H7 (cell line): ENCODE data around the gene DNAAF1. TPM values are rescaled to one million over a fixed set of nuclear protein-coding genes. Genes with fewer than 3 reads are reported as not detected.
"Not testable (repeated sequence)": the region's sequence is repeated elsewhere in the genome, so short reads cannot be mapped to it uniquely, and the experiment has no call there.

Experiments used
- DNase-seq: peaks from one replicate; pipeline ENCODE4 v3.0.0; 2012
- H3K27me3 ChIP-seq: 2 replicates; pipeline ENCODE4 v1.6.0; 2011; ENCODE audit warnings: mild to moderate bottlenecking, low read length; ENCODE audit not compliant: control insufficient read depth, insufficient read depth
- H3K36me3 ChIP-seq: replicated peaks from 2 replicates; pipeline ENCODE4 v1.5.1; 2011; ENCODE audit warnings: low read length; ENCODE audit not compliant: control insufficient read depth, insufficient read depth
- H3K4me3 ChIP-seq: 2 replicates; pipeline ENCODE4 v1.5.1; 2011; ENCODE audit warnings: low read depth, mild to moderate bottlenecking, control low read depth, low read length, moderate library complexity; ENCODE audit not compliant: insufficient read depth
- total RNA-seq: library from RNA; depleted of rRNA; stranded (reverse); fragments of >200 nt; shearing (Covaris generic); gene quantifications from 2 replicates; pipeline ENCODE4 v1.2.3, GENCODE V29; 2014

DNAAF1 gene
- total RNA-seq, 1 experiment from 2014 or later = 0.07 TPM

- H3K36me3 ChIP-seq = no peaks in the 10 kb centered on the region
- peak overlapping the region; percentile 97 for H3K4me3 ChIP-seq
- H3K27me3 ChIP-seq = no peaks in the 10 kb centered on the region
- no peak for DNase-seq
Measured at GRCh38 chr16:84115919-84116719, 29.0 kb upstream of the DNAAF1 start.

DNA sequence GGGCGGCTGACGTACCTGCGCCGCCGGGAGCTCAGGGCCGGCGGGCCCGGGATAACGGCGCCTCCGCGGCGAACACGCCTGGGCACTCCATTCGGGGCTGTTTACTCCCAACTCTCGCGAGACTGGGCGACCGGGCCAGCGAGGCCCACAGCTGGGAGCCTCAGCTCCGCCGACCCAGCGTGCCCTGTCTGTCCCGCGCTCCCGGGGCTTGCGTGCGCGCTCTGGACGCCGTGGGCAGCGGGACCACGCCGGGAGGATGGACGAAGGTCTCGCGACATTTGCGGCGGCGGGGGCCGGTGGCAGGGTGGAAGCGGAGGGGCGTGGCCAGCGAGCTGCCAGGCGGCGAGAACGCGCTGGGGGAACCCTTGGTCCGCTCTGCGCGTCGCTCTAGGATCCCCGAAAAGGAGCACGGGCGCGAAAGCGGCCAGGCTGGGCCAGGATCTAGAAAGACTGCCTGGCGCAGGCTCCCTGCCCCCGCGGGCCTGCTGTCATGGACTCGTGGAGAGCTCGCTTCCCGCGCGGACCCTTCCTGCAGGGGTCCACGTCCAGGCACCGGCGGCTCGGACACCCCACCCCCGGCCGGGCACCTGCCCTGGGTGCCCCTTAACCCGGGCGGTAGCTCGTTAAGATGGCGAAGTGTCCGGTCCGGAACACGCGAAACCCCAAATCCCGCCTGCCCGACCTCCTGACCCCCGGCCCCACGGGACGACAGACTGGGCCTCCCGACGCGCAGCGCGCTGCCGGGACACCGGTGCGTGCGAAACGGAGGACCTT is 28.2 kb upstream of the DNAAF1 start, which contains the start of gene MBTPS1:
Gene MBTPS1 (minus strand): TSS at position 223 of the 774 bp plus-strand sequence. CDS start 15,159 bp downstream, outside the sequence.
- H3K4me3 ChIP-seq = peak within 1 kb of the TSS; percentile 97
- no peaks in the 10 kb centered on the region for H3K27me3 ChIP-seq
- no peaks in the 10 kb centered on the region for H3K36me3 ChIP-seq
- peak; percentile 99 for DNase-seq

GRCh38 chr16:84117494-84117843 is 27.6 kb upstream of the DNAAF1 start:
- peak; percentile 73 for DNase-seq
- H3K4me3 ChIP-seq = peak overlapping the region; percentile 97
- H3K36me3 ChIP-seq = no peaks in the 10 kb centered on the region
- no peaks in the 10 kb centered on the region for H3K27me3 ChIP-seq

GRCh38 chr16:84118315-84118714 is 26.8 kb upstream of the DNAAF1 start:
- not testable (repeated sequence) for H3K36me3 ChIP-seq, H3K4me3 ChIP-seq, DNase-seq, H3K27me3 ChIP-seq

DNA sequence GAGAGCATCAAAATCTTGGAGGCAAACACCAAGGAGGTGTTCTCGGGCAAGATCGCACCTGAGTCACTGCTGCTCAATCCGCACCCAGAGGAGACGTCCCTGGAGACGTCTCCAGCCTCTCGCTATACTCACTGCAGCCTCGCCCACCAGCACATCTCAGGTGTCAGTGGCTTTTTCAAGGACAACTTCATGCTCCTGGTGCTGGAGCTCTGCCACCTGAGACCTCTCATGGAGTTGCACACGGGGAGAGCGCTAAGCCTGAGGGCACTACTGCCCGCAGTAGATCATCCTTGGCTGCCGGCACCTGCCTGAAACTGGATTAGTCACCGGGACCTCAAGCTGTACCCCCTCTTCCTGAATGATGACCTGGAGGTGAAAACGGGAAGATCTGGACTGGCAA is 25.7 kb upstream of the DNAAF1 start:
- H3K4me3 ChIP-seq = no peak overlapping the region
- H3K36me3 ChIP-seq = peaks cover 3% of the 10 kb centered on the region
- no peak for DNase-seq
- H3K27me3 ChIP-seq = no peaks in the 10 kb centered on the region

DNA sequence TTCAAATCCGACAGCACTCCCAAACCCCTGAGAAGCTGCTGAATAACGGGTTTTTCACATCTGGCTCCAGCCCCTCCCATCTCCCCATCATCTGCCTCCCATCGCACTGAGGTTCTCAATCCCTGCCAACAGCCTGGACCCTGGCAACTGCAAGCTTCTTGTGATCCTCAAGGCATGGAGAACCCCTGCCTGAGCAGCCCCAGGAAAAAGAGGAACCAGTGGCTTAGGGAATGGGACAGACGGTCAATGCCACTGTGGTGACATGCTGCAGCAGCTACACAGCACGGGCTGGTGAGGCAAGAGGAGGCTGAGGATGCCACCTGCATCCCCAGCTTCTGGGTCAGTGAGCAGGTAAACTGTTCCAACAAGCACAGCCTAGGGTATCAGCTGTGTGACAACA is 25.1 kb upstream of the DNAAF1 start:
- DNase-seq = no peak
- no peak overlapping the region for H3K4me3 ChIP-seq
- no peaks in the 10 kb centered on the region for H3K27me3 ChIP-seq
- peaks cover 3% of the 10 kb centered on the region for H3K36me3 ChIP-seq

GRCh38 chr16:84121007-84121406 is 24.1 kb upstream of the DNAAF1 start:
- H3K27me3 ChIP-seq = no peaks in the 10 kb centered on the region
- H3K4me3 ChIP-seq = no peak overlapping the region
- no peak for DNase-seq
- H3K36me3 ChIP-seq = peaks cover 3% of the 10 kb centered on the region

DNA sequence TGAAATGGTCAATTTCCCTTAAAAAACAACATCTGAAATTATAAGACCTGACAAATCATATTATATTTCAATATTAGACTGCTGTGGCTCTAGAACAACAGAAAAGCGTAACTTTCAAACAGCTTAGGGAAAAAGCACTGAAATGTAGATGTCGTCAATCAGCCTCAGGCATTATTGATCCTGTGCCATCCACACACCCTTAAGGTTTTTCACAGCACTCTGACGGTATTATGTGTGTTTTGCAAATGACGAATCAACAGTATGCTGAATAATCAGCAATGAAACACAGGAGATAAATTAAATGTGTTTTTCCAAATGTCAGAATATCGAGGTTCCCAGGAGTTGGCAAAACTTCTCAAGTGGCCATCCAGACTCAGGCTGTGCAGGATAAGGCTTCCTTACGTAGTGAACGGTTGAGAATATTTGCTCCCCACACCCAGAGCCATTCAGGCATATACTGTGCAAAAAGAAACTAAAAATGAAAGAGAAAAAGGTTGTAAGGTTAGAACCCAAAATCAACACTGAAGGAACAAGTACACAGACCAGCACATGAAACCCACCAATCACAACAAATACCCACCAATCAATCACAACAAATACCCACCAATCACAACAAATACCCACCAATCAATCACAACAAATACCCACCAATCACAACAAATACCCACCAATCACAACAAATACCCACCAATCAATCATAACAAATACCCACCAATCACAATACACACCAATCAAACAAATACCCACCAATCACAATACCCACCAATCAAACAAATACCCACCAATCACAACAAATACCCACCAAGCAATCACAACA is 20.6 kb upstream of the DNAAF1 start:
- Histone ChIP-seq H3K36me3 (peaks cover 7% of the 10 kb centered on the region), H3K27me3 (no peaks in the 10 kb centered on the region), H3K4me3 (no peak overlapping the region)
- DNase-seq = no peak

DNA sequence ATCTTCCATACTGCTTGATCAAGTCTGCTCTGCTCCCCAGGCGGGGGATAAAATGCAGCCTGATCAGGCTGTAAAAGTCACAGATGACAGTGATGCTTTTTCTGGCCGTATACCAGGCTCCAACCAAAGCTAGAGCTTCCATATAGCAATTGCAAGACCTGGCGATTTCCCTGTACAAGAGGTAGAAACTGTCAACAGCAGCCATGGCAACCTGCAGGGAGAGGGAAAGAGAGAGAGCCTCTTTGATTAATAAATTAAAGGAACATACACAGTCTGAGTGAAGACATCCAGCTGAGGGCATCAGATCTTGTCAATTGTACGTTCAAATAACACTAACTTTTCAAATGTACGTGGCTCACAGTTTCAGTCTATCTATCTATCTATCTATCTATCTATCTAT is 14.0 kb upstream of the DNAAF1 start:
- H3K4me3 ChIP-seq = no peak overlapping the region
- no peaks in the 10 kb centered on the region for H3K27me3 ChIP-seq
- H3K36me3 ChIP-seq = peaks cover 10% of the 10 kb centered on the region
- no peak for DNase-seq

- H3K36me3 ChIP-seq = peaks cover 8% of the 10 kb centered on the region
- no peak for DNase-seq
- no peaks in the 10 kb centered on the region for H3K27me3 ChIP-seq
- H3K4me3 ChIP-seq = no peak overlapping the region
Measured at GRCh38 chr16:84132527-84133285, 12.4 kb upstream of the DNAAF1 start.

GRCh38 chr16:84136331-84137125 is 8.6 kb upstream of the DNAAF1 start:
- no peaks in the 10 kb centered on the region for H3K27me3 ChIP-seq
- no peak overlapping the region for H3K4me3 ChIP-seq
- DNase-seq = no peak
- no peaks in the 10 kb centered on the region for H3K36me3 ChIP-seq

DNA sequence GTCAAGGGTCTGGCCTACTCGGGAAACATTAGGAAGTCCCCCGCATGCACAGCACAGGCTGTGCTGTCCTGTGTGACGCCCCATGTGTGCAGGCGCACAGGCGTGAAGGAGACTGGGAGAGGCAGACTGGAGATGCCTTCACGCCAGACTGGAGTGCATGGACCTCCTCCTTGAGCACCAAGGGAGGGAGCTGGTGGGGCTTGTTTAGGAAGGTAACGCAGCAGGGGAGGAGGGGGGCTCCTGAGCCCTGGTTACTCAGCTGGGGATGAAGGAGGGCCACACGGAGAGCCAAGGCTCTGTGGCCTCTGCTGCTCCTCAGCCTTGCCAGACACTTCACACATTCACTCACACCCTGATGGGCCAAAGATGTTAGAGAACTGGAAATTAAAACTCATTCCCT is 7.8 kb upstream of the DNAAF1 start:
- peak; percentile 37 for DNase-seq
- Histone ChIP-seq H3K4me3 (no peak overlapping the region), H3K27me3 (no peaks in the 10 kb centered on the region), H3K36me3 (no peaks in the 10 kb centered on the region)

DNA sequence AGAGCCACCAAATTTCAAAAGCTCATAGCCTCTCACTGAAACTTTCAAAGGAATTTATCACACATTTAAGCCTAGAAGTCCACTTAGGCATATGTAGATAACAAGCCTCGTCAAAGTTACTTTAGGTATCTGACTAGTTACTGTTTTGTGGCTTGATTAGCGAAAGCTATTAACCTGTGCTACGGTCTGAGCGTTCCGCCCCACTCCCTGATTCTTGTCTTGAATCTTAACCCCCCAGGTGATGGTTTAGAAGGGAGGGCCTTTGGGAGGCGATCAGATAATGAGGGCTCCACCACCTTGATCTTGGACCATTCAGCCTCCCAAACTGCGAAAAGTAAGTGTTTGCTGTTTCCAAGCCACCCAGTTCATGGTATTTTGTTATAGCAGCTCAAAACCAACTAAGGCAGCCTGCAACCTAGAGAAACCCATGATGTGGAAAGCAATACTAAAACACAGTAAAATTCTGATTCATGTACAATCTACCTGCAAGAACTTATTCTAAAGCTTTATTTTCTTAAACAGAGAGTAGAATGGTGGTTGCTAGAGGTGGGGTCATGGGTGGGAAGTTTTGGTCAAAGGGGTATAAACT is 7.2 kb upstream of the DNAAF1 start:
- no peak overlapping the region for H3K4me3 ChIP-seq

More for the DNA sequence above, 7.2 kb upstream of the DNAAF1 start:
- no peaks in the 10 kb centered on the region for H3K36me3 ChIP-seq
- DNase-seq = no peak
- H3K27me3 ChIP-seq = no peaks in the 10 kb centered on the region
